K562 (cell line): ENCODE measurements around the gene ITPR2. TPM values are rescaled to one million over a fixed set of nuclear protein-coding genes. Genes with fewer than 3 reads are reported as not detected.

Experiments used
- ATAC-seq: fragments of 200-7000 bp; cut with Tn5 transposase; 3 replicates; pipeline ENCODE4 v1.9.1; 2020; ENCODE audit warnings: moderate library complexity
- BruUV-seq: library from RNA; stranded (reverse); fragments of 400-500 nt; replicated peaks from 2 replicates; lab custom pipeline; 2021; lab: Mats Ljungman, UMichigan
- CTCF ChIA-PET: fragments of 300-600 bp; formaldehyde crosslinking; extraction: SDS; loops from one replicate; lab custom pipeline; 2021; ENCODE audit warnings: low intra/inter-chr PET ratio; lab: Yijun Ruan, JAX
- POLR2A ChIA-PET: fragments of 300-600, 350-650 bp; sonication (Branson Sonifier 250); formaldehyde crosslinking; extraction: SDS; loops from one replicate; lab custom pipeline; 2021; ENCODE audit warnings: antibody characterized with exemption, inconsistent platforms; lab: Yijun Ruan, JAX
- DNase-seq, 4 experiments: peaks; one replicate each; pipeline versions ENCODE4 v3.0.0 to v3.0.0-alpha.2; 2011 to 2018; ENCODE audit warnings: low spot score in 3 of 4, mixed read lengths in 3 of 4; ENCODE audit errors: extremely low read depth in 1 of 4
- FAIRE-seq: peaks from 2 replicates; lab custom pipeline; 2011; peaks lifted over from hg19 to GRCh38; lab: Jason Lieb, UNC
- H2AFZ ChIP-seq: 2 replicates; pipeline ENCODE4 v1.6.0; 2011; ENCODE audit warnings: low read depth, low read length, control low read depth, inconsistent platforms
- H3K27ac ChIP-seq: fragments of 200-600 bp; 3 replicates; pipeline ENCODE4 v1.8.0; 2011; ENCODE audit warnings: low read depth, mild to moderate bottlenecking, control low read depth, inconsistent platforms, low read length, moderate library complexity, mixed read lengths; ENCODE audit errors: extremely low read depth
- H3K27me3 ChIP-seq, 2 experiments: fragments of 300-600 bp in 1 of 2; 2 replicates in 1 of 2; 3 replicates in 1 of 2; pipeline versions ENCODE4 v1.6.0 to v1.8.0; 2011; ENCODE audit warnings: inconsistent platforms in 2 of 2, low read length in 2 of 2, mild to moderate bottlenecking in 1 of 2, mixed read lengths in 1 of 2, moderate library complexity in 1 of 2; ENCODE audit not compliant: control insufficient read depth in 2 of 2, insufficient read depth in 2 of 2
- H3K36me3 ChIP-seq: fragments of 300-600 bp; 3 replicates; pipeline ENCODE4 v1.8.0; 2011; ENCODE audit warnings: mild to moderate bottlenecking, low read length, inconsistent platforms; ENCODE audit not compliant: control insufficient read depth, insufficient read depth
- H3K4me1 ChIP-seq, 2 experiments: fragments of 200-600 bp in 1 of 2; replicated peaks in 1 of 2; 2 replicates in 1 of 2; 3 replicates in 1 of 2; pipeline versions ENCODE4 v1.5.1 to v1.8.0; 2011; ENCODE audit warnings: inconsistent platforms in 2 of 2, low read length in 2 of 2, mild to moderate bottlenecking in 1 of 2, mixed read lengths in 1 of 2, moderate library complexity in 1 of 2; ENCODE audit not compliant: control insufficient read depth in 2 of 2, insufficient read depth in 2 of 2
- H3K4me2 ChIP-seq: 2 replicates; pipeline ENCODE4 v1.6.1; 2011; ENCODE audit warnings: low read length, control low read depth, inconsistent platforms, mixed read lengths; ENCODE audit not compliant: insufficient read depth
- H3K4me3 ChIP-seq: fragments of 200-600 bp; sonication (generic), shearing (Covaris generic); 2 replicates; pipeline ENCODE4 v1.5.1; 2016; ENCODE audit warnings: control low read depth, inconsistent platforms
- H3K79me2 ChIP-seq: fragments of 200-600 bp; 3 replicates; pipeline ENCODE4 v1.8.0; 2011; ENCODE audit warnings: low read length, inconsistent platforms; ENCODE audit not compliant: control insufficient read depth, insufficient read depth
- H3K9ac ChIP-seq, 2 experiments: 2 replicates each; pipeline versions ENCODE4 v1.6.0 to v1.6.1; 2011; ENCODE audit warnings: low read depth in 2 of 2, low read length in 2 of 2, control low read depth in 1 of 2, inconsistent platforms in 1 of 2, mild to moderate bottlenecking in 1 of 2, mixed read lengths in 1 of 2; ENCODE audit not compliant: insufficient read depth in 1 of 2
- H3K9me1 ChIP-seq: one replicate; pipeline ENCODE4 v1.6.0; 2011; ENCODE audit warnings: inconsistent platforms, mild to moderate bottlenecking, low read length, moderate library complexity; ENCODE audit not compliant: control insufficient read depth, insufficient read depth
- H3K9me3 ChIP-seq: replicated peaks from 2 replicates; pipeline ENCODE4 v1.5.1; 2011; ENCODE audit warnings: low read depth, low read length, inconsistent platforms; ENCODE audit not compliant: control insufficient read depth, insufficient read depth
- H4K20me1 ChIP-seq: replicated peaks from 2 replicates; pipeline ENCODE4 v1.6.1; 2011; ENCODE audit warnings: low read length, inconsistent platforms, mixed read lengths; ENCODE audit not compliant: control insufficient read depth, insufficient read depth
- ELK1 ChIP-seq: sonication (generic); formaldehyde crosslinking; IDR thresholded peaks from 2 replicates; pipeline ENCODE4 v1.8.1; 2022; ENCODE audit warnings: missing genetic modification reagents
- EP400 ChIP-seq: fragments of 450-650 bp; IDR thresholded peaks from 2 replicates; pipeline ENCODE4 v1.6.1; 2017; ENCODE audit warnings: antibody characterized with exemption, mild to moderate bottlenecking, moderate library complexity
- ESRRA ChIP-seq: fragments of 450-650 bp; IDR thresholded peaks from 2 replicates; pipeline ENCODE4 v1.6.1; 2014; ENCODE audit warnings: low read depth, mild to moderate bottlenecking, moderate library complexity, borderline replicate concordance
- ETV5 ChIP-seq: sonication (generic); formaldehyde crosslinking; IDR thresholded peaks from 2 replicates; pipeline ENCODE4 v1.4.0; 2020; ENCODE audit warnings: low read depth, mild to moderate bottlenecking, missing genetic modification reagents
- EWSR1 ChIP-seq: fragments of 450-650 bp; IDR thresholded peaks from 2 replicates; pipeline ENCODE4 v1.6.1; 2018; ENCODE audit warnings: borderline replicate concordance, mild to moderate bottlenecking, low read depth, moderate library complexity; ENCODE audit not compliant: partially characterized antibody
- GABPB2 ChIP-seq: fragments of 250-450 bp; sonication (Bioruptor Pico); conservative IDR thresholded peaks from 2 replicates; pipeline ENCODE4 v1.5.1; 2021; ENCODE audit warnings: mild to moderate bottlenecking
- SETDB1 ChIP-seq: IDR thresholded peaks from one replicate; pipeline ENCODE4 v1.6.1; 2012; ENCODE audit warnings: low read length, control low read depth, inconsistent platforms
- SMAD2 ChIP-seq: fragments of 150-350 bp; IDR thresholded peaks from 2 replicates; pipeline ENCODE4 v1.6.1; 2014; ENCODE audit warnings: low read depth, mild to moderate bottlenecking, low read length
- SMARCA5 ChIP-seq: fragments of 450-650 bp; IDR thresholded peaks from 2 replicates; pipeline ENCODE4 v1.6.1; 2016
- SNIP1 ChIP-seq: fragments of 450-650 bp; IDR thresholded peaks from 2 replicates; pipeline ENCODE4 v1.7.1; 2017; ENCODE audit warnings: low read depth, mild to moderate bottlenecking
- THRAP3 ChIP-seq: fragments of 450-650 bp; IDR thresholded peaks from 2 replicates; pipeline ENCODE4 v1.6.1; 2016; ENCODE audit warnings: mild to moderate bottlenecking, inconsistent platforms, borderline replicate concordance
- ZBTB8A ChIP-seq: fragments of 450-650 bp; IDR thresholded peaks from 2 replicates; pipeline ENCODE4 v1.6.1; 2018; ENCODE audit warnings: mild to moderate bottlenecking, moderate library complexity; ENCODE audit not compliant: partially characterized antibody
- ZNF589 ChIP-seq: fragments of 200-800 bp; sonication (Bioruptor generic); IDR thresholded peaks from 2 replicates; pipeline ENCODE4 v1.6.1; 2016; ENCODE audit warnings: low read depth, missing genetic modification characterization, missing compliant biosample characterization
- ZNF764 ChIP-seq: fragments of 250-450 bp; sonication (Bioruptor Pico); IDR thresholded peaks from 2 replicates; pipeline ENCODE4 v1.4.0; 2020; ENCODE audit warnings: low read depth, mild to moderate bottlenecking, moderate library complexity
- WGBS: fragments of 100-300 bp; shearing (Covaris generic); methylation state at CpG from one replicate; pipeline ENCODE4 v1.1.6; 2016; ENCODE audit warnings: low coverage, mixed read lengths; ENCODE audit not compliant: insufficient coverage; ENCODE audit errors: missing lambda C conversion rate; 5-methylcytosine and 5-hydroxymethylcytosine counted together
- in situ Hi-C: fragments of 300-500 bp; cut with MboI; formaldehyde crosslinking; loops from 4 replicates; pipeline ENCODE4 v1.15.0; 2018; ENCODE audit warnings: inconsistent platforms, mixed read lengths
- intact Hi-C: fragments of 100-400 bp; cut with micrococcal nuclease; formaldehyde crosslinking; loops from 2 replicates; pipeline ENCODE4 v1.14.2; 2022
- polyA plus RNA-seq, 8 experiments: library from polyadenylated mRNA; depleted of rRNA in 4 of 8; stranded (reverse) in 5 of 8; unstranded in 3 of 8; fragments of >200 nt; fragmentation: Nextera tagmentation in 2 of 8; fragmentation: Illumina TruSeq in 1 of 8; extraction: Ambion mirVana in 2 of 8; extraction: Trizol in 1 of 8; gene quantifications; 2 replicates each; pipeline versions ENCODE4 v1.2.1 to v1.2.3, GENCODE V29; 2011 to 2014; ENCODE audit warnings: inconsistent platforms in 1 of 8, missing spikeins in 1 of 8
- total RNA-seq, 7 experiments: library from RNA; depleted of rRNA in 6 of 7; stranded (reverse); fragments of >200 nt in 6 of 7; fragmentation: Illumina TruSeq in 2 of 7; extraction: Trizol in 2 of 7; gene quantifications; 2 replicates each; pipeline versions ENCODE4 v1.2.1 to v1.2.3, GENCODE V29; 2011 to 2021; ENCODE audit warnings: low replicate concordance in 1 of 7
- TF ChIP-seq, protein P1 (sequence below): sonication (generic); formaldehyde crosslinking; IDR thresholded peaks from 2 replicates; pipeline ENCODE4 v1.8.0; 2022; ENCODE audit warnings: mild to moderate bottlenecking, missing genetic modification reagents
- TF ChIP-seq, protein P2 (sequence below): fragments of 250-450 bp; sonication (Bioruptor Pico); IDR thresholded peaks from 2 replicates; pipeline ENCODE4 v1.8.0; 2022; ENCODE audit warnings: inconsistent platforms, mild to moderate bottlenecking, moderate library complexity, borderline replicate concordance

Gene ITPR2
- total and polyA plus RNA-seq, 9 of the 15 experiments (the other 6 are each of a cell fraction or from before 2014, with no cell fraction given), result 0.21 to 3.3 (median 0.95) TPM

DNA sequence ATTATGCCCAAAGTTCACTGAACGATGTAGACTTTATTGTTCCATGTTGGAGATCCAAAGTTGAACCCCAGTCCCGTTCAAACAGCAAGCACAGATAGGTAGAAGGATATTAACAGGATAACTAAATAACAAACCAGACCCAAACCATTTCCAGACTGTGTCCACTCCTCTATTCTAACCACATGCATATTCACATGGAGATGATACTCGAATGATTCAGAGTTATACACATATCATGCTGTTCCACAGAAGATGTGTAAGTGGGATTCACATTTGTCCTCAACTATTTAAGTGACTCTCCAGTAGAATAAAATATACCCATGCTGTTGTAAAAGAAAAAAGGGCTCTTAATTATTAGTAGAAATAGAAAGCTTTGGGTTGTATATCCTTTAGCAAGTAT lies 185.9 kb downstream of the ITPR2 start:
- no peak for TF ChIP-seq EP400
- TF ChIP-seq SNIP1, result no peak
- TF ChIP-seq ZNF589 (CRISPR knock-in tag), result no peak
- TF ChIP-seq, protein P1, sequence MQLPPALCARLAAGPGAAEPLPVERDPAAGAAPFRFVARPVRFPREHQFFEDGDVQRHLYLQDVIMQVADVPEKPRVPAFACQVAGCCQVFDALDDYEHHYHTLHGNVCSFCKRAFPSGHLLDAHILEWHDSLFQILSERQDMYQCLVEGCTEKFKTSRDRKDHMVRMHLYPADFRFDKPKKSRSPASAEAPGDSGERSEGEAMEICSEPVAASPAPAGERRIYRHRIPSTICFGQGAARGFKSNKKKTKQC (CRISPR knock-in tag), result no peak
- TF ChIP-seq ZNF764, result no peak
- no peak for TF ChIP-seq ZBTB8A
- TF ChIP-seq, protein P2, sequence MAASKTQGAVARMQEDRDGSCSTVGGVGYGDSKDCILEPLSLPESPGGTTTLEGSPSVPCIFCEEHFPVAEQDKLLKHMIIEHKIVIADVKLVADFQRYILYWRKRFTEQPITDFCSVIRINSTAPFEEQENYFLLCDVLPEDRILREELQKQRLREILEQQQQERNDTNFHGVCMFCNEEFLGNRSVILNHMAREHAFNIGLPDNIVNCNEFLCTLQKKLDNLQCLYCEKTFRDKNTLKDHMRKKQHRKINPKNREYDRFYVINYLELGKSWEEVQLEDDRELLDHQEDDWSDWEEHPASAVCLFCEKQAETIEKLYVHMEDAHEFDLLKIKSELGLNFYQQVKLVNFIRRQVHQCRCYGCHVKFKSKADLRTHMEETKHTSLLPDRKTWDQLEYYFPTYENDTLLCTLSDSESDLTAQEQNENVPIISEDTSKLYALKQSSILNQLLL (CRISPR knock-in tag), result no peak
- TF ChIP-seq ETV5 (CRISPR knock-in tag), result no peak
- no peak for TF ChIP-seq THRAP3
- no peak for TF ChIP-seq ESRRA
- TF ChIP-seq SMARCA5, result no peak
- no peak for TF ChIP-seq SETDB1
- TF ChIP-seq GABPB2 (CRISPR knock-in tag), result no peak
- no peak for TF ChIP-seq ELK1 (CRISPR knock-in tag)
- TF ChIP-seq SMAD2, result no peak
- TF ChIP-seq EWSR1, result no peak
- H3K9ac ChIP-seq, result no peak overlapping the region
- H3K4me1 ChIP-seq, result no peaks in the 10 kb centered on the region
- FAIRE-seq (no peak), DNase-seq (no peak), ATAC-seq (no peak)
- in situ Hi-C loops (no loop called here), intact Hi-C loops (no loop called here)
- no peak overlapping the region for H3K27ac ChIP-seq
- CTCF ChIA-PET, result no interaction called here
- no peak overlapping the region for H3K4me2 ChIP-seq
- H3K27me3 ChIP-seq, result no peaks in the 10 kb centered on the region
- H2AFZ ChIP-seq, result no peak overlapping the region
- H4K20me1 ChIP-seq, result no peaks in the 10 kb centered on the region
- H3K36me3 ChIP-seq, result no peaks in the 10 kb centered on the region
- no TSS peak for BruUV-seq
- H3K9me1 ChIP-seq, result no peaks in the 10 kb centered on the region
- no peaks in the 10 kb centered on the region for H3K79me2 ChIP-seq
- no peaks in the 10 kb centered on the region for H3K9me3 ChIP-seq
- WGBS, result 3% methylated on average over 3 of the region's 3 CpGs
- POLR2A ChIA-PET, result no interaction called here
- no peak overlapping the region for H3K4me3 ChIP-seq
